ENCODE measurements around the gene MUC5B. TPM values are rescaled to one million over a fixed set of nuclear protein-coding genes. Genes with fewer than 3 reads are reported as not detected.

MUC5B gene
- total and polyA plus RNA-seq, 2 of the 13 experiments (the other 11 are each of a cell fraction or from before 2014, with no cell fraction given), result 0.01 TPM; not detected in 1

GRCh38 chr11:1238767-1239595 lies 16.1 kb downstream of the MUC5B start (continued):
- no peak for TF ChIP-seq ZNF407 (CRISPR knock-in tag; IDR thresholded peaks at IDR 0.05; ENCODE audit: not compliant biosample characterization)
- TF ChIP-seq ZNF747 (CRISPR knock-in tag; IDR thresholded peaks at IDR 0.05; ENCODE audit: borderline replicate concordance), result no peak
- TF ChIP-seq ZNF691 (CRISPR knock-in tag; IDR thresholded peaks at IDR 0.05; ENCODE audit: borderline replicate concordance, low read depth), result no peak
- peak; percentile 77; the same call in 1 of the 2 replicates for TF ChIP-seq ZNF274 (CRISPR knock-in tag; IDR thresholded peaks at IDR 0.05)
- TF ChIP-seq PBX3 (CRISPR knock-in tag; IDR thresholded peaks at IDR 0.05; ENCODE audit: borderline replicate concordance), result no peak
- 0 out of 2 replicates have a peak, but pooled peaks have one; percentile 22 for TF ChIP-seq ATF3 (CRISPR knock-in tag; IDR thresholded peaks at IDR 0.05)
- no peak for TF ChIP-seq ZSCAN20 (CRISPR knock-in tag; IDR thresholded peaks at IDR 0.05; ENCODE audit: borderline replicate concordance)
- TF ChIP-seq SMARCC2 (IDR thresholded peaks at IDR 0.05), result no peak
- no peak for TF ChIP-seq SIN3A (IDR thresholded peaks at IDR 0.05; ENCODE audit: borderline replicate concordance, low read depth, low read length)
- TF ChIP-seq NFRKB (IDR thresholded peaks at IDR 0.05), result no peak
- TF ChIP-seq ZMAT3 (CRISPR knock-in tag; conservative IDR thresholded peaks at IDR 0.05), result 0 out of 2 replicates have a peak, but pooled peaks have one; percentile 43
- TF ChIP-seq MTA1 (CRISPR knock-in tag; IDR thresholded peaks at IDR 0.05; ENCODE audit: borderline replicate concordance), result no peak
- no peak for TF ChIP-seq ZFP36 (IDR thresholded peaks at IDR 0.05; ENCODE audit: borderline replicate concordance, low read depth, low read length, partially characterized antibody)
- no peak for TF ChIP-seq ZNF337 (CRISPR knock-in tag; IDR thresholded peaks at IDR 0.05; ENCODE audit: borderline replicate concordance, low read depth)
- TF ChIP-seq CREM (IDR thresholded peaks at IDR 0.05), result no peak
- TF ChIP-seq CREM (CRISPR knock-in tag; IDR thresholded peaks at IDR 0.05), result no peak
- TF ChIP-seq MXD4 (CRISPR knock-in tag; IDR thresholded peaks at IDR 0.05), result no peak
- peak; percentile 67; the same call in 1 of the 2 replicates for TF ChIP-seq ZNF616 (CRISPR knock-in tag; IDR thresholded peaks at IDR 0.05; ENCODE audit: low read depth)

Data from HepG2 (cell line).